HG02763 (cell line): Measurements from ENCODE around the gene KCNQ1.

Experiments
- ATAC-seq: cut with Tn5 transposase; IDR thresholded peaks from one replicate; pipeline ENCODE4 v1.9.1; 2021; ENCODE audit warnings: mild to moderate bottlenecking, moderate library complexity; ENCODE audit not compliant: unreplicated experiment

Gene KCNQ1

GRCh38 chr11:2842876-2843275, 398.1 kb downstream of the KCNQ1 start:
- no peak for ATAC-seq

GRCh38 chr11:2843551-2843950, 398.7 kb downstream of the KCNQ1 start:
- no peak for ATAC-seq

- ATAC-seq, result no peak
Measured at GRCh38 chr11:2844116-2844842, 399.5 kb downstream of the KCNQ1 start.

GRCh38 chr11:2844996-2845395, 400.2 kb downstream of the KCNQ1 start:
- no peak for ATAC-seq

- ATAC-seq, result no peak
Measured at GRCh38 chr11:2846056-2846455, 401.2 kb downstream of the KCNQ1 start.

GRCh38 chr11:2846470-2846869, 401.7 kb downstream of the KCNQ1 start:
- no peak for ATAC-seq

GRCh38 chr11:2847561-2847960, 402.8 kb downstream of the KCNQ1 start:
- ATAC-seq, result no peak

- no peak for ATAC-seq
Measured at GRCh38 chr11:2848497-2848896, 403.7 kb downstream of the KCNQ1 start.

GRCh38 chr11:2849994-2850770, 405.4 kb downstream of the KCNQ1 start:
- no peak for ATAC-seq

- ATAC-seq, result no peak
Measured at GRCh38 chr11:2853401-2853800, 408.6 kb downstream of the KCNQ1 start.

GRCh38 chr11:2853997-2854560, 409.3 kb downstream of the KCNQ1 start:
- ATAC-seq, result no peak

GRCh38 chr11:2855162-2855561, 410.4 kb downstream of the KCNQ1 start:
- ATAC-seq, result no peak

GRCh38 chr11:2857276-2857675, 412.5 kb downstream of the KCNQ1 start:
- ATAC-seq, result no peak

- ATAC-seq, result no peak
Measured at GRCh38 chr11:2857918-2858317, 413.1 kb downstream of the KCNQ1 start.

GRCh38 chr11:2858995-2859698, 414.3 kb downstream of the KCNQ1 start:
- no peak for ATAC-seq

- no peak for ATAC-seq
Measured at GRCh38 chr11:2859699-2860037, 414.9 kb downstream of the KCNQ1 start.

GRCh38 chr11:2860636-2861035, 415.8 kb downstream of the KCNQ1 start:
- no peak for ATAC-seq

GRCh38 chr11:2862395-2863275, 417.8 kb downstream of the KCNQ1 start:
- ATAC-seq, result no peak

- no peak for ATAC-seq
Measured at GRCh38 chr11:2863276-2863618, 418.4 kb downstream of the KCNQ1 start.

GRCh38 chr11:2864901-2865300, 420.1 kb downstream of the KCNQ1 start:
- ATAC-seq, result no peak
